ENCODE measurements around the gene CITED4.

DNA sequence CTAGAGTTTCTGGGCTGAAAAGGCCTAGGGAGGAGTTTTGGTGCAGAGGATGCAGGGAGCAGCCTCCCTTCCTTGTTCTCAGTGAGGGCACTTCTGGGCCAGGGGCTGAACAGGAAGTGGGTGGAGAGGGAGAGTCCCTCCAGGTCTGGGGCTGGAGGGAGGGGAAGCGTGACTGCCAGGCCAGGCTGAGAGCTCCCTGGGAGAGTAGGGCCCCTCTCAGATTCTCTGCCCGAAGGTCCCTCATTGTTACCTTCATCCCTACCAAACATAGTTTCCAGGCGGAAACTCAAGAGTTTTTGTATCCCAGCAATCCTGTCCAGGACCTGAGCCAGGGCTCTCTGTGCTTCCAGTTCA lies 36.8 kb downstream of the CITED4 start:
- TF ChIP-seq POLR2A (IDR thresholded peaks at IDR 0.05; ENCODE audit: low read depth, low read length) (no peak), TAF1 (IDR thresholded peaks at IDR 0.05; ENCODE audit: borderline replicate concordance, low read depth, low read length) (no peak)

Data from GM12892 (cell line).